H9 (cell line): ENCODE results near the gene PRR30. TPM values are rescaled to one million over a fixed set of nuclear protein-coding genes. Genes with fewer than 3 reads are reported as not detected.

ENCODE experiments used
- DNase-seq: peaks from one replicate; pipeline ENCODE4 v3.0.0-alpha.2; 2017
- H2AFZ ChIP-seq: one replicate; pipeline ENCODE4 v1.6.1; 2013; ENCODE audit warnings: mild to moderate bottlenecking, low read length, control low read depth, moderate library complexity
- H2AK5ac ChIP-seq: 2 replicates; pipeline ENCODE4 v1.6.1; 2013; ENCODE audit warnings: low read length, control low read depth, mixed read lengths; ENCODE audit not compliant: insufficient read length
- H2BK120ac ChIP-seq: one replicate; pipeline ENCODE4 v1.6.1; 2013; ENCODE audit warnings: low read depth, mild to moderate bottlenecking, low read length, control low read depth, inconsistent platforms; ENCODE audit not compliant: poor library complexity, severe bottlenecking
- H2BK12ac ChIP-seq: 2 replicates; pipeline ENCODE4 v1.6.1; 2013; ENCODE audit warnings: low read length, control low read depth, mixed read lengths, low read depth; ENCODE audit not compliant: insufficient read length
- H2BK15ac ChIP-seq: 2 replicates; pipeline ENCODE4 v1.6.1; 2013; ENCODE audit warnings: low read depth, low read length, control low read depth
- H2BK20ac ChIP-seq: one replicate; pipeline ENCODE4 v1.6.1; 2013; ENCODE audit warnings: low read depth, mild to moderate bottlenecking, low read length, control low read depth, inconsistent platforms; ENCODE audit not compliant: poor library complexity, severe bottlenecking
- H2BK5ac ChIP-seq: 2 replicates; pipeline ENCODE4 v1.6.1; 2013; ENCODE audit warnings: low read length, control low read depth, mixed read lengths; ENCODE audit not compliant: insufficient read length
- H3K14ac ChIP-seq: 2 replicates; pipeline ENCODE4 v1.6.1; 2013; ENCODE audit warnings: low read length, control low read depth; ENCODE audit not compliant: insufficient read depth
- H3K18ac ChIP-seq: 2 replicates; pipeline ENCODE4 v1.6.1; 2013; ENCODE audit warnings: low read depth, mild to moderate bottlenecking, mixed read lengths, low read length, control low read depth; ENCODE audit not compliant: insufficient read length
- H3K23ac ChIP-seq: 2 replicates; pipeline ENCODE4 v1.6.1; 2013; ENCODE audit warnings: low read length, control low read depth, mixed read lengths, low read depth; ENCODE audit not compliant: insufficient read length
- H3K23me2 ChIP-seq: 2 replicates; pipeline ENCODE4 v1.6.1; 2013; ENCODE audit warnings: low read depth, mild to moderate bottlenecking, mixed read lengths, low read length, control low read depth; ENCODE audit not compliant: insufficient read length, poor library complexity, severe bottlenecking
- H3K27ac ChIP-seq: 2 replicates; pipeline ENCODE4 v1.5.1; 2013; ENCODE audit warnings: low read length, control low read depth, mixed read lengths, low read depth; ENCODE audit not compliant: insufficient read length
- H3K27me3 ChIP-seq: 2 replicates; pipeline ENCODE4 v1.6.1; 2013; ENCODE audit warnings: low read length, control low read depth, inconsistent platforms; ENCODE audit not compliant: insufficient read depth
- H3K4ac ChIP-seq: 2 replicates; pipeline ENCODE4 v1.6.1; 2013; ENCODE audit warnings: low read depth, mild to moderate bottlenecking, control low read depth, inconsistent platforms, low read length, moderate library complexity
- H3K4me1 ChIP-seq: 2 replicates; pipeline ENCODE4 v1.6.1; 2013; ENCODE audit warnings: low read length, control low read depth, inconsistent platforms; ENCODE audit not compliant: insufficient read depth
- H3K4me2 ChIP-seq: 2 replicates; pipeline ENCODE4 v1.6.1; 2013; ENCODE audit warnings: low read length, control low read depth, mixed read lengths; ENCODE audit not compliant: insufficient read length, insufficient read depth
- H3K56ac ChIP-seq: 2 replicates; pipeline ENCODE4 v1.6.1; 2013; ENCODE audit warnings: low read depth, mild to moderate bottlenecking, mixed read lengths, low read length, control low read depth; ENCODE audit not compliant: insufficient read length
- H3K79me1 ChIP-seq: 2 replicates; pipeline ENCODE4 v1.6.1; 2013; ENCODE audit warnings: low read depth, mild to moderate bottlenecking, moderate library complexity, low read length, control low read depth, inconsistent platforms; ENCODE audit not compliant: insufficient read depth, poor library complexity, severe bottlenecking
- H3K79me2 ChIP-seq: 2 replicates; pipeline ENCODE4 v1.6.1; 2013; ENCODE audit warnings: low read length, control low read depth, inconsistent platforms; ENCODE audit not compliant: insufficient read depth
- H3K9ac ChIP-seq: 2 replicates; pipeline ENCODE4 v1.6.1; 2013; ENCODE audit warnings: low read length, control low read depth, mixed read lengths; ENCODE audit not compliant: insufficient read length; ENCODE audit errors: extremely low read depth
- H3K9me3 ChIP-seq: one replicate; pipeline ENCODE4 v1.6.1; 2013; ENCODE audit warnings: low read depth, low read length, inconsistent platforms; ENCODE audit not compliant: control insufficient read depth
- H3T11ph ChIP-seq: one replicate; pipeline ENCODE4 v1.6.1; 2013; ENCODE audit warnings: mild to moderate bottlenecking, low read length, control low read depth, inconsistent platforms
- H4K20me1 ChIP-seq: one replicate; pipeline ENCODE4 v1.6.1; 2013; ENCODE audit not compliant: control insufficient read depth, insufficient read length, insufficient read depth
- H4K5ac ChIP-seq: 2 replicates; pipeline ENCODE4 v1.6.1; 2013; ENCODE audit warnings: low read depth, mild to moderate bottlenecking, mixed read lengths, low read length, control low read depth; ENCODE audit not compliant: insufficient read length
- H4K8ac ChIP-seq: replicated peaks from 2 replicates; pipeline ENCODE4 v1.6.1; 2013; ENCODE audit warnings: low read length, control low read depth, mixed read lengths, low read depth; ENCODE audit not compliant: insufficient read length
- H4K91ac ChIP-seq: 2 replicates; pipeline ENCODE4 v1.6.1; 2013; ENCODE audit warnings: low read depth, mild to moderate bottlenecking, moderate library complexity, mixed read lengths, low read length, control low read depth; ENCODE audit not compliant: insufficient read length
- H3K27ac Mint-ChIP-seq, 3 experiments: 2 replicates in 2 of 3; 3 replicates in 1 of 3; pipeline ENCODE4 v1.8.0; 2020 to 2021; ENCODE audit warnings: mixed read lengths in 3 of 3, mild to moderate bottlenecking in 1 of 3, moderate library complexity in 1 of 3
- H3K27me3 Mint-ChIP-seq: 2 replicates; pipeline ENCODE4 v1.8.0; 2021; ENCODE audit warnings: low read depth, mild to moderate bottlenecking, moderate library complexity, mixed read lengths
- H3K36me3 Mint-ChIP-seq, 3 experiments: 2 replicates in 2 of 3; 3 replicates in 1 of 3; pipeline ENCODE4 v1.8.0; 2020 to 2021; ENCODE audit warnings: low read depth in 3 of 3, mixed read lengths in 3 of 3; ENCODE audit not compliant: insufficient read depth in 1 of 3
- H3K4me1 Mint-ChIP-seq, 2 experiments: 2 replicates each; pipeline ENCODE4 v1.8.0; 2020; ENCODE audit warnings: mixed read lengths in 2 of 2
- H3K4me3 Mint-ChIP-seq, 2 experiments: 2 replicates in 1 of 2; 3 replicates in 1 of 2; pipeline ENCODE4 v1.8.0; 2020 to 2021; ENCODE audit warnings: mild to moderate bottlenecking in 2 of 2, mixed read lengths in 2 of 2, moderate library complexity in 1 of 2
- H3K9me3 Mint-ChIP-seq, 2 experiments: 2 replicates in 1 of 2; 3 replicates in 1 of 2; pipeline ENCODE4 v1.8.0; 2020; ENCODE audit warnings: mild to moderate bottlenecking in 2 of 2, mixed read lengths in 2 of 2, moderate library complexity in 1 of 2
- WGBS: extraction: QIAGEN DNeasy Blood & Tissue Kit; methylation state at CpG from one replicate; pipeline ENCODE4 v1.1.7; 2013; ENCODE audit warnings: missing lambda C conversion rate, low lambda C conversion rate, mixed read lengths; ENCODE audit not compliant: insufficient read length; ENCODE audit errors: extremely low coverage; 5-methylcytosine and 5-hydroxymethylcytosine counted together
- total RNA-seq: library from RNA; stranded (reverse); gene quantifications from 2 replicates; pipeline ENCODE4 v1.2.1, GENCODE V29; 2021
- TF ChIP-seq, protein P1 (sequence below): fragments of 200-600 bp; sonication (generic); conservative IDR thresholded peaks from 3 replicates; pipeline ENCODE4 v1.8.0; 2021; ENCODE audit warnings: antibody characterized with exemption, mild to moderate bottlenecking

PRR30 gene
- total RNA-seq, 1 experiment from 2014 or later = not detected

DNA sequence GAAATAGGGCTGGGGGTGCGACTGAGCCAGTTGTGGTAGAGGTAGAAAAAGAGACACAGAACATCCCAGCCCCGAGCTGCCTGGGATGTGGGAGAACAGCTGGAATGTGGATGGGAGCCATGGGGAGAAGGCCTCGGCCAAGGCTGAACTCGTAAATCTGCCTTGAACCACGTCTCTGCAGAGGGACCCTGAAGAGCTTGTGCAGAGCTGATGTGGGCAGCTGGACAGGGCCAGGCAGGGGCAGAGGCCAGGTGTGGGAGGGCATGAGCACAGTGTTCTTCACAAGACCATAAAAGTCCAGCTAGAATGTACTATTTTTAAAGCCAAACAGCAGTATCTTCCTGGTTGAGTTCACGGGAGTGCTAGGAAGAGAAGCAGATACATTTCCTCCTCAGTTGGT is 15.3 kb upstream of the PRR30 start:
- H3K4ac ChIP-seq = no peak overlapping the region
- no peak overlapping the region for H4K91ac ChIP-seq
- Mint-ChIP-seq H3K4me3 (no peak overlapping the region), H3K9me3 (peaks cover 0 to 2% of the 10 kb centered on the region in 2 experiments; a peak in 2 of 5 replicates), H3K4me1 (peaks cover 4 to 9% of the 10 kb centered on the region in 2 experiments), H3K27ac (peak overlapping the region in 1 of 3 experiments; percentile 90; a peak in 2 of 7 replicates), H3K27me3 (peaks cover 2% of the 10 kb centered on the region; the same call in 1 of the 2 replicates), H3K36me3 (no peaks in the 10 kb centered on the region)
- H3K23ac ChIP-seq = no peak overlapping the region
- no peak overlapping the region for H2BK5ac ChIP-seq
- H4K5ac ChIP-seq = no peak overlapping the region
- no peak overlapping the region for H3K4me2 ChIP-seq
- H3K4me1 ChIP-seq = no peaks in the 10 kb centered on the region
- no peak overlapping the region for H3K56ac ChIP-seq
- no peak overlapping the region for H2BK15ac ChIP-seq
- no peak for DNase-seq
- H2BK20ac ChIP-seq = no peak overlapping the region
- no peaks in the 10 kb centered on the region for H3K23me2 ChIP-seq
- no peak overlapping the region for H2AK5ac ChIP-seq
- H3K27me3 ChIP-seq = no peaks in the 10 kb centered on the region
- H4K20me1 ChIP-seq = no peaks in the 10 kb centered on the region
- H2BK120ac ChIP-seq = no peak overlapping the region
- no peaks in the 10 kb centered on the region for H3K79me2 ChIP-seq
- H2AFZ ChIP-seq = no peak overlapping the region
- no peak overlapping the region for H3K14ac ChIP-seq
- H2BK12ac ChIP-seq = no peak overlapping the region
- H3T11ph ChIP-seq = no peak overlapping the region
- H3K27ac ChIP-seq = no peak overlapping the region
- no peaks in the 10 kb centered on the region for H3K79me1 ChIP-seq
- H3K9ac ChIP-seq = no peak overlapping the region
- no peak overlapping the region for H4K8ac ChIP-seq
- WGBS = no CpG with 5 or more reads among the region's 6 CpGs
- TF ChIP-seq, protein P1, sequence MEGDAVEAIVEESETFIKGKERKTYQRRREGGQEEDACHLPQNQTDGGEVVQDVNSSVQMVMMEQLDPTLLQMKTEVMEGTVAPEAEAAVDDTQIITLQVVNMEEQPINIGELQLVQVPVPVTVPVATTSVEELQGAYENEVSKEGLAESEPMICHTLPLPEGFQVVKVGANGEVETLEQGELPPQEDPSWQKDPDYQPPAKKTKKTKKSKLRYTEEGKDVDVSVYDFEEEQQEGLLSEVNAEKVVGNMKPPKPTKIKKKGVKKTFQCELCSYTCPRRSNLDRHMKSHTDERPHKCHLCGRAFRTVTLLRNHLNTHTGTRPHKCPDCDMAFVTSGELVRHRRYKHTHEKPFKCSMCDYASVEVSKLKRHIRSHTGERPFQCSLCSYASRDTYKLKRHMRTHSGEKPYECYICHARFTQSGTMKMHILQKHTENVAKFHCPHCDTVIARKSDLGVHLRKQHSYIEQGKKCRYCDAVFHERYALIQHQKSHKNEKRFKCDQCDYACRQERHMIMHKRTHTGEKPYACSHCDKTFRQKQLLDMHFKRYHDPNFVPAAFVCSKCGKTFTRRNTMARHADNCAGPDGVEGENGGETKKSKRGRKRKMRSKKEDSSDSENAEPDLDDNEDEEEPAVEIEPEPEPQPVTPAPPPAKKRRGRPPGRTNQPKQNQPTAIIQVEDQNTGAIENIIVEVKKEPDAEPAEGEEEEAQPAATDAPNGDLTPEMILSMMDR = no peak
- no peak overlapping the region for H3K18ac ChIP-seq
- H3K9me3 ChIP-seq = no peaks in the 10 kb centered on the region
